Neural progenitor cell (in vitro differentiated cells): ENCODE measurements around the gene UNC13B.

ENCODE experiments used
- CTCF ChIP-seq: fragments of 200-600 bp; sonication (generic); IDR thresholded peaks from 2 replicates; pipeline ENCODE4 v1.5.1; 2017; ENCODE audit warnings: antibody characterized with exemption, mild to moderate bottlenecking
- EZH2 ChIP-seq: fragments of 200-600 bp; sonication (generic); IDR thresholded peaks from 2 replicates; pipeline ENCODE4 v1.6.1; 2017; ENCODE audit warnings: antibody characterized with exemption, mild to moderate bottlenecking, moderate library complexity
- EZH2phosphoT487 ChIP-seq: fragments of 200-600 bp; sonication (generic); IDR thresholded peaks from 2 replicates; pipeline ENCODE4 v1.6.1; 2017; ENCODE audit warnings: antibody characterized with exemption

- no peak for TF ChIP-seq EZH2
- TF ChIP-seq CTCF = no peak
- no peak for TF ChIP-seq EZH2phosphoT487
These were observed 71.2 kb downstream of the UNC13B start for GRCh38 chr9:35232867-35233544.
